ENCODE results near the gene ASXL3.

Gene ASXL3

GRCh38 chr18:33584548-33585430 is 6.8 kb downstream of the ASXL3 start:
- no peak for DNase-seq

GRCh38 chr18:33585431-33585775 is 7.4 kb downstream of the ASXL3 start:
- DNase-seq = no peak

GRCh38 chr18:33588361-33588760 is 10.3 kb downstream of the ASXL3 start:
- DNase-seq = no peak

- DNase-seq = no peak
Measured at GRCh38 chr18:33593261-33593660, 15.2 kb downstream of the ASXL3 start.

GRCh38 chr18:33594799-33595198 is 16.8 kb downstream of the ASXL3 start:
- no peak for DNase-seq

GRCh38 chr18:33596178-33596854 is 18.3 kb downstream of the ASXL3 start:
- no peak for DNase-seq

GRCh38 chr18:33600846-33601245 is 22.8 kb downstream of the ASXL3 start:
- no peak for DNase-seq

GRCh38 chr18:33603454-33603853 is 25.4 kb downstream of the ASXL3 start:
- no peak for DNase-seq

- no peak for DNase-seq
Measured at GRCh38 chr18:33605250-33605649, 27.2 kb downstream of the ASXL3 start.

GRCh38 chr18:33606621-33607020 is 28.6 kb downstream of the ASXL3 start:
- no peak for DNase-seq

GRCh38 chr18:33611525-33612135 is 33.6 kb downstream of the ASXL3 start:
- DNase-seq = no peak

- DNase-seq = no peak
Measured at GRCh38 chr18:33612632-33613031, 34.6 kb downstream of the ASXL3 start.

- DNase-seq = no peak
Measured at GRCh38 chr18:33616556-33616955, 38.5 kb downstream of the ASXL3 start.

- DNase-seq = no peak
Measured at GRCh38 chr18:33627114-33627513, 49.1 kb downstream of the ASXL3 start.

- DNase-seq = no peak
Measured at GRCh38 chr18:33630476-33630875, 52.5 kb downstream of the ASXL3 start.

- DNase-seq = no peak
Measured at GRCh38 chr18:33641141-33641540, 63.1 kb downstream of the ASXL3 start.

GRCh38 chr18:33644494-33644893 is 66.5 kb downstream of the ASXL3 start:
- no peak for DNase-seq

GRCh38 chr18:33647365-33647764 is 69.3 kb downstream of the ASXL3 start:
- DNase-seq = no peak

- DNase-seq = no peak
Measured at GRCh38 chr18:33652635-33653034, 74.6 kb downstream of the ASXL3 start.

GRCh38 chr18:33653231-33653630 is 75.2 kb downstream of the ASXL3 start:
- DNase-seq = no peak

- no peak for DNase-seq
Measured at GRCh38 chr18:33656889-33657448, 79.0 kb downstream of the ASXL3 start.

GRCh38 chr18:33660696-33661310 is 82.8 kb downstream of the ASXL3 start:
- DNase-seq = no peak

- no peak for DNase-seq
Measured at GRCh38 chr18:33664241-33664874, 86.3 kb downstream of the ASXL3 start.

All from activated CD8-positive, alpha-beta memory T cell treated with anti-CD3 and anti-CD28 coated beads for 24 hours (primary cell).